Central memory CD8-positive, alpha-beta T cell (primary cell): ENCODE results near the gene ARPC5L.
"Not testable (repeated sequence)": the region's sequence is repeated elsewhere in the genome, so short reads cannot be mapped to it uniquely, and the experiment has no call there.

Experiments used
- ATAC-seq: fragments of 150-1000 bp; cut with Tn5 transposase; replicated peaks from 2 replicates; pipeline ENCODE4 v1.10.0; 2022; ENCODE audit warnings: mild to moderate bottlenecking, moderate FRiP score, moderate number of reproducible peaks; ENCODE audit not compliant: poor library complexity, severe bottlenecking; ENCODE audit errors: extremely low read depth
- DNase-seq, 2 donors: peaks; one replicate each; pipeline ENCODE4 v3.0.0; 2021; ENCODE audit warnings: low spot score in 2 of 2
- H3K27ac Mint-ChIP-seq: one replicate; pipeline ENCODE4 v1.8.0; 2022; ENCODE audit warnings: low read depth, mild to moderate bottlenecking, moderate library complexity, mixed read lengths
- H3K27me3 Mint-ChIP-seq: one replicate; pipeline ENCODE4 v1.8.0; 2022; ENCODE audit warnings: mixed read lengths
- H3K36me3 Mint-ChIP-seq: one replicate; pipeline ENCODE4 v1.8.0; 2022; ENCODE audit warnings: mild to moderate bottlenecking, moderate library complexity, mixed read lengths; ENCODE audit not compliant: insufficient read depth
- H3K4me1 Mint-ChIP-seq: one replicate; pipeline ENCODE4 v1.8.0; 2022; ENCODE audit warnings: mixed read lengths
- H3K4me3 Mint-ChIP-seq: one replicate; pipeline ENCODE4 v1.8.0; 2022; ENCODE audit warnings: mild to moderate bottlenecking, moderate library complexity, mixed read lengths
- H3K9me3 Mint-ChIP-seq: one replicate; pipeline ENCODE4 v1.8.0; 2022; ENCODE audit warnings: mixed read lengths

ARPC5L gene

GRCh38 chr9:124897570-124898460 lies 35.9 kb downstream of the ARPC5L start:
- H3K36me3 Mint-ChIP-seq = peaks cover 26% of the 10 kb centered on the region
- ATAC-seq = no peak
- no peaks in the 10 kb centered on the region for H3K9me3 Mint-ChIP-seq
- no peak overlapping the region for H3K27ac Mint-ChIP-seq
- no peak overlapping the region for H3K4me3 Mint-ChIP-seq
- H3K27me3 Mint-ChIP-seq = no peaks in the 10 kb centered on the region
- no peak for DNase-seq
- peaks cover 19% of the 10 kb centered on the region for H3K4me1 Mint-ChIP-seq

- Mint-ChIP-seq H3K4me3 (no peak overlapping the region), H3K4me1 (peaks cover 19% of the 10 kb centered on the region), H3K27ac (no peak overlapping the region), H3K27me3 (no peaks in the 10 kb centered on the region), H3K36me3 (peaks cover 32% of the 10 kb centered on the region), H3K9me3 (no peaks in the 10 kb centered on the region)
- ATAC-seq (no peak), DNase-seq (no peak)
These were observed 37.9 kb downstream of the ARPC5L start for GRCh38 chr9:124899845-124900244.

DNA sequence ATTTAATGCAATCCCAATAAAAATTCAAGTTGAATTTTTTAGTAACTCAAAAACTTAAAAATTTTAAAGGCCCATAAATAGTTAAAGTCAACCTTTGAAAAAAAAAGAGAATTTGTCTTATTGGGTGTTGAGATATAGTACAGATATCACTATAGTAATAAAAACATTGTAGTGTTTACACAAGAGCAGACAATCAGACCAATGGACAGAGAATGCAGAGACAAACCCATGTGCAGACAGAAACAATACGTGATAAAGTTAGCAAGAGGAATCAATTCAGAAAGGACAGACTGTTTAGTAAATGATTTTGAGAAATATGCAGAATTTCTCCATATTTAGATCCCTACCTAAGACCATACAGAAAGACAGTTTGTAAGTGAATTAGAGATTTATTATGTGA lies 45.0 kb downstream of the ARPC5L start:
- Mint-ChIP-seq H3K4me3 (no peak overlapping the region), H3K27ac (no peak overlapping the region)

DNA sequence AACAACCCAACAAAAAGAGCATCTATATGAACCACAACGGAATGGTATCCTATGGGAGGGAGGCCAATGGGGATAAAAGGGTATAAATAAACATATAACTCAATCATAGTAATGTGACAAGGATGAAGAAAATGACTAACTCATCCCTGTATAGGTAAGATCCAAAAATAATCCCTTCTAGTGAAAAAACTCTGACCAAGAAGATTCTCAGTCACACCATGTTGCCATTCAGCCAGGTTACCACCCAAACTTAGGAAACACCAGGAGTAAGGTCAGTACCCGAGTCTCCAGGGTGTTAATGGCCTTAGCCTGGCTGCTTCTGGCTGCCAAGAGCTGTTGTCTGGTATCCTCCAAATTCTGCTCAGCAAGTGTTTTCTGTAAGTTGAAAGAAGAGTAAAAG lies 46.2 kb downstream of the ARPC5L start:
- no peaks in the 10 kb centered on the region for H3K27me3 Mint-ChIP-seq
- peaks cover 12% of the 10 kb centered on the region for H3K4me1 Mint-ChIP-seq
- peaks cover 42% of the 10 kb centered on the region for H3K36me3 Mint-ChIP-seq
- DNase-seq = no peak
- no peaks in the 10 kb centered on the region for H3K9me3 Mint-ChIP-seq
- ATAC-seq = no peak
- peak overlapping the region; percentile 17 for H3K27ac Mint-ChIP-seq
- H3K4me3 Mint-ChIP-seq = no peak overlapping the region

More for the DNA sequence above, 45.0 kb downstream of the ARPC5L start:
- ATAC-seq (no peak), DNase-seq (no peak)
- no peaks in the 10 kb centered on the region for H3K27me3 Mint-ChIP-seq
- peaks cover 42% of the 10 kb centered on the region for H3K36me3 Mint-ChIP-seq
- H3K9me3 Mint-ChIP-seq = no peaks in the 10 kb centered on the region
- peaks cover 12% of the 10 kb centered on the region for H3K4me1 Mint-ChIP-seq

DNA sequence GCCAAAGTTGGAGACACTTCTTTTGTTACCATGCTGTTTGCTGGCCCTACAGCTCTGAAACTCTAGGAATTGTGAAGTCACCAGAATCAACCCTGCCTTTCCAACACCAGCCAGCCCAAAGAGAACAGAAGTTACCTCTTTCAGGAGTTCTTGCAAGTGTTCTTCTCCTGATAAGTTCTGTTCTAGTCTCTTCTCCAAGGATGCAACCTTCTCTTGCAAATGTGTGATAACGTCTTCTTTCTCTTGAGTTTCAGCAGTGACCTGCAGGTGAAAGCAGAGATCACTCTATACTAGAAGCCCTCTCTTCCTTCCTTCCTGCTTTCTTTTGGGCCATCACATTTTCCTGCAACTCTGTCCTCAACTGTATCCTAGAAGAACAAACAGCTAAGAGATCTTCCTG lies 49.8 kb downstream of the ARPC5L start:
- Mint-ChIP-seq H3K36me3 (peaks cover 26% of the 10 kb centered on the region), H3K4me1 (peaks cover 16% of the 10 kb centered on the region), H3K4me3 (no peak overlapping the region), H3K9me3 (no peaks in the 10 kb centered on the region), H3K27ac (no peak overlapping the region), H3K27me3 (no peaks in the 10 kb centered on the region)
- no peak for ATAC-seq
- DNase-seq = no peak

DNA sequence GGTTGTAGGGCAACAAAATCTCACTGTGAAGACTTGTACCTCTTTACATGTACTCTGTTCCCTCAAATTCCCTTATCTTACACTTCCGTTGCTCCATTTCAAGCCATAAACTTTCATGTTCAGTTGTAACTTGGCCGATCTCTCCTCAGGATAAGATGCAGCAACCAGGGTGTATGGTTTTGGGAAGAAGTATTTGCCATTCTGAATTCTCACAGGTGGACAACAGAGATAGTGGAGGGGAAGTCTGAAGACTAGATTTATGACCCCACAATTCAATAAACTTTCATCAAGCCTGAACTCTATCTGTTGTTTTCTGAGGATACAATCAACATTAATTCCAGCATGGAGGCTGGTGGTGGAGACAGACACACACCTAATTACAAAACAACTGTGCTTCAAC lies 51.4 kb downstream of the ARPC5L start:
- Mint-ChIP-seq H3K36me3 (peaks cover 22% of the 10 kb centered on the region), H3K27ac (no peak overlapping the region)

GRCh38 chr9:124914753-124915405 lies 52.9 kb downstream of the ARPC5L start:
- H3K36me3 Mint-ChIP-seq = peaks cover 22% of the 10 kb centered on the region
- ATAC-seq = no peak

More for the DNA sequence above, 51.4 kb downstream of the ARPC5L start:
- H3K4me3 Mint-ChIP-seq = no peak overlapping the region
- no peaks in the 10 kb centered on the region for H3K9me3 Mint-ChIP-seq
- ATAC-seq = no peak
- DNase-seq = no peak
- H3K27me3 Mint-ChIP-seq = no peaks in the 10 kb centered on the region
- H3K4me1 Mint-ChIP-seq = peaks cover 16% of the 10 kb centered on the region

GRCh38 chr9:124920394-124920793 lies 58.5 kb downstream of the ARPC5L start:
- H3K9me3 Mint-ChIP-seq, H3K4me1 Mint-ChIP-seq, H3K4me3 Mint-ChIP-seq, H3K27me3 Mint-ChIP-seq, DNase-seq, H3K27ac Mint-ChIP-seq, ATAC-seq: not testable (repeated sequence)
- peaks cover 41% of the 10 kb centered on the region for H3K36me3 Mint-ChIP-seq

More at GRCh38 chr9:124914753-124915405, 52.9 kb downstream of the ARPC5L start:
- H3K4me1 Mint-ChIP-seq = peaks cover 16% of the 10 kb centered on the region
- no peak overlapping the region for H3K4me3 Mint-ChIP-seq
- H3K9me3 Mint-ChIP-seq = no peaks in the 10 kb centered on the region
- no peak overlapping the region for H3K27ac Mint-ChIP-seq
- no peaks in the 10 kb centered on the region for H3K27me3 Mint-ChIP-seq
- no peak for DNase-seq
